DND-41 (cell line): ENCODE results near the gene KCNK3.

ENCODE experiments used
- ATAC-seq: fragments of 200-7000 bp; cut with Tn5 transposase; 3 replicates; pipeline ENCODE4 v1.9.1; 2021; ENCODE audit warnings: low read depth; ENCODE audit not compliant: insufficient read depth
- DNase-seq: peaks from one replicate; pipeline ENCODE4 v3.0.0-alpha.2; 2020
- H2AFZ ChIP-seq: 2 replicates; pipeline ENCODE4 v1.6.0; 2012; ENCODE audit warnings: low read depth, low read length
- H3K27ac ChIP-seq: 2 replicates; pipeline ENCODE4 v1.5.1; 2012; ENCODE audit warnings: low read length, inconsistent platforms
- H3K27me3 ChIP-seq: fragments of 200-600 bp; sonication (generic); 2 replicates; pipeline ENCODE4 v1.6.0; 2012; ENCODE audit warnings: low read length, mild to moderate bottlenecking, inconsistent platforms; ENCODE audit not compliant: insufficient read depth, poor library complexity
- H3K36me3 ChIP-seq: 2 replicates; pipeline ENCODE4 v1.5.1; 2012; ENCODE audit warnings: low read length, inconsistent platforms; ENCODE audit not compliant: insufficient read depth
- H3K4me1 ChIP-seq: 2 replicates; pipeline ENCODE4 v1.5.1; 2012; ENCODE audit warnings: mild to moderate bottlenecking, low read length; ENCODE audit not compliant: insufficient read depth
- H3K4me2 ChIP-seq: 2 replicates; pipeline ENCODE4 v1.6.0; 2012; ENCODE audit warnings: mild to moderate bottlenecking, moderate library complexity, low read length, inconsistent platforms; ENCODE audit not compliant: insufficient read depth
- H3K4me3 ChIP-seq, 2 experiments: fragments of 200-600 bp in 1 of 2; shearing (Covaris generic) in 1 of 2; 2 replicates each; pipeline ENCODE4 v1.5.1; 2012 to 2016; ENCODE audit warnings: inconsistent platforms in 2 of 2, low read length in 2 of 2, mild to moderate bottlenecking in 2 of 2, low read depth in 1 of 2, moderate library complexity in 1 of 2
- H3K79me2 ChIP-seq: 2 replicates; pipeline ENCODE4 v1.6.0; 2012; ENCODE audit warnings: low read length, inconsistent platforms; ENCODE audit not compliant: insufficient read depth
- H3K9ac ChIP-seq: 2 replicates; pipeline ENCODE4 v1.6.0; 2012; ENCODE audit warnings: low read depth, mild to moderate bottlenecking, inconsistent platforms, low read length, moderate library complexity
- H3K9me3 ChIP-seq: 2 replicates; pipeline ENCODE4 v1.5.1; 2012; ENCODE audit warnings: low read length, moderate library complexity, mild to moderate bottlenecking, inconsistent platforms; ENCODE audit not compliant: insufficient read depth, severe bottlenecking
- H4K20me1 ChIP-seq: 2 replicates; pipeline ENCODE4 v1.6.0; 2012; ENCODE audit warnings: low read length; ENCODE audit not compliant: insufficient read depth
- EZH2 ChIP-seq: IDR thresholded peaks from 3 replicates; pipeline ENCODE4 v1.6.1; 2012; ENCODE audit warnings: borderline replicate concordance, low read depth, mild to moderate bottlenecking, moderate library complexity, low read length, inconsistent platforms; ENCODE audit not compliant: severe bottlenecking
- TF ChIP-seq, protein P1 (sequence below): IDR thresholded peaks from 2 replicates; pipeline ENCODE4 v1.5.1; 2012; ENCODE audit warnings: borderline replicate concordance, low read length, moderate library complexity, mild to moderate bottlenecking; ENCODE audit not compliant: poor library complexity, severe bottlenecking; ENCODE audit errors: extremely low read depth

KCNK3 gene

DNA sequence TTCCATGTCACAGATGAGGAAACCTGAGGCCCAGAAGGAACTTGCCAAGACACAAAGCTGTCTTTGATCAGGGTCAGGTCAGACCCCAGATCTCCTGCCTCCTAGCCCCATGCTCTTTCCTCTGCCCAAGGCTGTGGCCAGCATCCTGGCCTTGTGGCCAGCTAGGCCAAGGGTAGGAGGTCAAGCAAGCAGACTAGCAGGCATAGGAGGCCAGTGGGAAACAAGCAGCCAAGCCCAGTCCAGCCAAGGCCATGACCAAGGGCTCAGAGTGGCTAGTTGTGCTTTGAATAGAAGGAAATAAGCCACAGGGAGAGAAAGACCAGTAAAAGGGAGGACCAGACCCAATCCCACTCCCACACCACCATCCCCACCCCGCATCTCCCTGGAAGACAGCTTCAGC is 30.4 kb downstream of the KCNK3 start:
- H3K9me3 ChIP-seq, result no peaks in the 10 kb centered on the region
- H3K4me2 ChIP-seq, result no peak overlapping the region
- H3K9ac ChIP-seq, result no peak overlapping the region
- no peaks in the 10 kb centered on the region for H3K27me3 ChIP-seq
- H3K4me1 ChIP-seq, result no peaks in the 10 kb centered on the region
- H3K4me3 ChIP-seq, result no peak overlapping the region
- H3K79me2 ChIP-seq, result no peaks in the 10 kb centered on the region
- H4K20me1 ChIP-seq, result peaks cover 4% of the 10 kb centered on the region; the same call in 1 of the 2 replicates
- no peak for ATAC-seq
- no peak for DNase-seq
- H3K27ac ChIP-seq, result no peak overlapping the region
- TF ChIP-seq EZH2, result no peak
- TF ChIP-seq, protein P1, sequence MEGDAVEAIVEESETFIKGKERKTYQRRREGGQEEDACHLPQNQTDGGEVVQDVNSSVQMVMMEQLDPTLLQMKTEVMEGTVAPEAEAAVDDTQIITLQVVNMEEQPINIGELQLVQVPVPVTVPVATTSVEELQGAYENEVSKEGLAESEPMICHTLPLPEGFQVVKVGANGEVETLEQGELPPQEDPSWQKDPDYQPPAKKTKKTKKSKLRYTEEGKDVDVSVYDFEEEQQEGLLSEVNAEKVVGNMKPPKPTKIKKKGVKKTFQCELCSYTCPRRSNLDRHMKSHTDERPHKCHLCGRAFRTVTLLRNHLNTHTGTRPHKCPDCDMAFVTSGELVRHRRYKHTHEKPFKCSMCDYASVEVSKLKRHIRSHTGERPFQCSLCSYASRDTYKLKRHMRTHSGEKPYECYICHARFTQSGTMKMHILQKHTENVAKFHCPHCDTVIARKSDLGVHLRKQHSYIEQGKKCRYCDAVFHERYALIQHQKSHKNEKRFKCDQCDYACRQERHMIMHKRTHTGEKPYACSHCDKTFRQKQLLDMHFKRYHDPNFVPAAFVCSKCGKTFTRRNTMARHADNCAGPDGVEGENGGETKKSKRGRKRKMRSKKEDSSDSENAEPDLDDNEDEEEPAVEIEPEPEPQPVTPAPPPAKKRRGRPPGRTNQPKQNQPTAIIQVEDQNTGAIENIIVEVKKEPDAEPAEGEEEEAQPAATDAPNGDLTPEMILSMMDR, result no peak
- H2AFZ ChIP-seq, result no peak overlapping the region
- no peaks in the 10 kb centered on the region for H3K36me3 ChIP-seq

DNA sequence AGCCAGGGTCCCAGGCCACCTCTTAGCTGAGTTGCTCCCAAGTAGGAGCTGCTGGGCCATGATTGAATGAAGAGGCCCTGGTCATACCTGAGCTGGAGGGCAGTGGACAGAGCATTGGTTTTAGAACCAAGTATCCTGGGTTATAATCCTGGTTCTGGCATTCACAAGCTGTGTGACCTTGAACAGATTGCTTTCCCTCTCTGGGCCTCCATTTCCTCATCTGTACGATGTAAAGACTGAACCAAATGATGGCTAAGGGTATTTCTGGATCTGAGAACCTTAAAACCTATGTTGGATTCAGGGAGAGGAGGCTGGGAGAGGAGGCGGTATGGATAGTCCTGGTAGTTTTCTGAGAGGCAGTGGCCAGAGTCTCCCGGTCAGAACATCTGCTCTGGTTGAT is 31.0 kb downstream of the KCNK3 start:
- Histone ChIP-seq H3K9ac (no peak overlapping the region), H3K9me3 (no peaks in the 10 kb centered on the region), H3K36me3 (no peaks in the 10 kb centered on the region), H3K4me2 (no peak overlapping the region), H3K27me3 (no peaks in the 10 kb centered on the region), H3K4me3 (no peak overlapping the region), H3K79me2 (no peaks in the 10 kb centered on the region), H2AFZ (no peak overlapping the region), H3K27ac (no peak overlapping the region), H4K20me1 (peaks cover 4% of the 10 kb centered on the region; the same call in 1 of the 2 replicates), H3K4me1 (no peaks in the 10 kb centered on the region)
- ATAC-seq, result no peak
- TF ChIP-seq, protein P1, result no peak
- TF ChIP-seq EZH2, result no peak
- no peak for DNase-seq

DNA sequence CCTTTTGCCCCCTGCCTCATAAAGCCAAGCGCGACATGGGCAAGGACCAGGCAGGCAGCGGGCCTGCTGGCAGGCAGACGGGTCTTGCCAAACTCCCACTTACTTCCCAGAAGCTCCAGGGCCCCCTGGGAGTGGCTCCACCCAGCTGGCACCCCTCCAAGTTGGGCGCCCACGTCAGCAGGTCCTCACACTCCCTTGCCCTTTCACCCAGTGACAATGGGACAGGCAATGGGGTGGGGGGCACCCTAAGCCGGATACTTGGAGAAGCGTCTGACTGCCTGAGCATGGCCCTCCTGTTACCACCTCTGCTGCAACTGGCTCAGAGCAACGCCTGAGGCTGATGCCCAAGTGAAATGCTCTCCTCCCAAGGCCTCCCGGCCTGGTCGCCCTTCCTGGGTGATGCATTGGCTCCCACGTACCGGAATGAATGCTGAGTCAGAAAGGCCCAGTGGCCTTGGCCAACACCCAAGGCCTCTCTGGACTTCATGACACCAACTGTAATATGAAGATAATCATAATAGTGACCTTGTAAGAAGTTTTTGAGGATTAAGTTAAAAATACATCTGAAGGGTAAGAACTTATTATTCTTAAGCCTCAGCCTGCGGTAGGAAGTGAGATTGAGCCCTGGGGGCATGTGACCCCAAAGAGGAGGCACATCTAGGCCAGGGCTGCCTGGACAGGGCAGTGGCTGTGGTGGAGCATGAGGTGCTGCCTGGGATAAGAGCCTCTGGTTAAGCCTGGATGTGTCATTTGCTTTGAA is 31.6 kb downstream of the KCNK3 start:
- no peaks in the 10 kb centered on the region for H3K4me1 ChIP-seq
- no peak overlapping the region for H3K4me3 ChIP-seq
- no peaks in the 10 kb centered on the region for H3K9me3 ChIP-seq
- DNase-seq (no peak), ATAC-seq (no peak)
- H2AFZ ChIP-seq, result no peak overlapping the region
- H3K36me3 ChIP-seq, result no peaks in the 10 kb centered on the region
- no peaks in the 10 kb centered on the region for H3K27me3 ChIP-seq
- no peak for TF ChIP-seq EZH2
- TF ChIP-seq, protein P1, result no peak
- H3K9ac ChIP-seq, result no peak overlapping the region
- H3K4me2 ChIP-seq, result no peak overlapping the region
- H3K79me2 ChIP-seq, result no peaks in the 10 kb centered on the region
- peaks cover 4% of the 10 kb centered on the region for H4K20me1 ChIP-seq
- H3K27ac ChIP-seq, result no peak overlapping the region
